IPS-15b (cell line): ENCODE data around the gene TBC1D16.

Experiments
- H3K27me3 ChIP-seq: one replicate; pipeline ENCODE4 v1.6.1; 2013; ENCODE audit warnings: low read length; ENCODE audit not compliant: control insufficient read depth, insufficient read depth
- H3K36me3 ChIP-seq: one replicate; pipeline ENCODE4 v1.6.1; 2013; ENCODE audit warnings: low read length; ENCODE audit not compliant: control insufficient read depth, insufficient read depth
- H3K4me1 ChIP-seq: one replicate; pipeline ENCODE4 v1.6.1; 2013; ENCODE audit warnings: mild to moderate bottlenecking, low read length; ENCODE audit not compliant: control insufficient read depth, insufficient read depth
- H3K4me3 ChIP-seq: one replicate; pipeline ENCODE4 v1.5.1; 2013; ENCODE audit warnings: low read depth, low read length
- H3K9ac ChIP-seq: one replicate; pipeline ENCODE4 v1.6.1; 2013; ENCODE audit warnings: low read depth, mild to moderate bottlenecking, low read length
- H3K9me3 ChIP-seq: one replicate; pipeline ENCODE4 v1.6.1; 2013; ENCODE audit warnings: mild to moderate bottlenecking, low read length; ENCODE audit not compliant: control insufficient read depth, insufficient read depth

Gene TBC1D16

DNA sequence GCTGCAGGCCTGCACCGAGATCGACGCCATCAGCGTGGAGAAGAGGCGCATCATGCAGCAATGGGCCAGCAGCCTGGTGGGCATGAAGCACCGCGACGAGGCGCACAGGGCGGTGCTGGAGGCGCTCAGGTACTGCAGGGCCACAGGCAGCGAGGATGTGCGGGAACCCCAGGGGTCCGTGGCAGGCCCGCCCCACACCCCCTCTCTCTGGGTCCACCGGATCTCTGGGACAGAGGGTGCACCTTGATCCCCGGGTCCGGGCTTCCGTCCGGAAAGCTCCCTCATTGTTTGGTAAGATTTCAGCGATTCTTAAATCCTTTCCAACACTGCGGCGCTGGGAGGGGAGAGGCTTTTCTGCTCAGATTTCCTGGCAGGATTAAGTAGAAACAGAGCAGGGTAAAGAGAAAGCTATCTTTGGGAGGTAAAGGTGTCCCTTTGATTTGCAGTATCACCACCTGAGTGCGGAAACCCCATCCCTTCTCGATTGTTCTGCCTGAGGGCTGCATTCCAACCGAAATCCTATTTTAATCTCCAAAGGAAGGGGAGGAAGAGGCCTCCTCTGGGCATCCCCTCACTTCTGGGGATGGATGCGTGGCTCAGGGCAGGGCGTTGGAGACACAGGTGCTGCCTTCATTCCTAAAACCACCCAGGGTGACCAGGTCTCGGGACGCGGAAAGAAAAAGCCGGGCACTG, 30.0 kb upstream of the TBC1D16 start:
- no peaks in the 10 kb centered on the region for H3K36me3 ChIP-seq
- no peak overlapping the region for H3K4me3 ChIP-seq
- H3K27me3 ChIP-seq, result no peaks in the 10 kb centered on the region
- peaks cover 7% of the 10 kb centered on the region for H3K4me1 ChIP-seq
- no peak overlapping the region for H3K9ac ChIP-seq
- H3K9me3 ChIP-seq, result no peaks in the 10 kb centered on the region

- no peak overlapping the region for H3K4me3 ChIP-seq
- peaks cover 7% of the 10 kb centered on the region for H3K4me1 ChIP-seq
- H3K9ac ChIP-seq, result no peak overlapping the region
- H3K36me3 ChIP-seq, result no peaks in the 10 kb centered on the region
- H3K27me3 ChIP-seq, result no peaks in the 10 kb centered on the region
- no peaks in the 10 kb centered on the region for H3K9me3 ChIP-seq
Observed at GRCh38 chr17:80064696-80065095, 29.0 kb upstream of the TBC1D16 start.

- H3K9ac ChIP-seq, result no peak overlapping the region
Observed at GRCh38 chr17:80063830-80064585, 28.3 kb upstream of the TBC1D16 start.

GRCh38 chr17:80061421-80061820, 25.7 kb upstream of the TBC1D16 start:
- no peaks in the 10 kb centered on the region for H3K27me3 ChIP-seq
- peaks cover 3% of the 10 kb centered on the region for H3K36me3 ChIP-seq

More at GRCh38 chr17:80063830-80064585, 28.3 kb upstream of the TBC1D16 start:
- Histone ChIP-seq H3K36me3 (no peaks in the 10 kb centered on the region), H3K27me3 (no peaks in the 10 kb centered on the region), H3K4me1 (peaks cover 7% of the 10 kb centered on the region), H3K4me3 (no peak overlapping the region), H3K9me3 (no peaks in the 10 kb centered on the region)

DNA sequence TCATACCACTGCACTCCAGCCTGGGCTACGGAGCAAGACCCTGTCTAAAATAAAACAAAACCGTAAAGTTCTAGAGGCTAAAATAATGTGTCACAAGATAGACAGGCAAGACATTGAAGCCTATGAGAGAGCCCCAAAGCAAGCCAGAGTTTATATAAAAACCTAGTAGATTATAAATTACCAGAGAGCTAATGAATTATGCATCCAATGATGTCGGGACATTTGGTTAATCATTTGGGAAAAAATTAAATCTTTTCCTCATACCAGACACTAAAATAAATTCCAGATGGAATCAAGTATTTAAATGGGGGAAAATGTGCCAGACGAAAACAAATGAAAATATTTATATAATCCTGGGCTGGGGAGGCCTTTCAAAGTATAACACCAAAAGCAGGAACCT, 25.0 kb upstream of the TBC1D16 start:
- H3K9ac ChIP-seq, result no peak overlapping the region
- H3K4me3 ChIP-seq, result no peak overlapping the region
- no peaks in the 10 kb centered on the region for H3K9me3 ChIP-seq
- peaks cover 3% of the 10 kb centered on the region for H3K36me3 ChIP-seq
- H3K4me1 ChIP-seq, result peaks cover 1% of the 10 kb centered on the region
- no peaks in the 10 kb centered on the region for H3K27me3 ChIP-seq

More at GRCh38 chr17:80061421-80061820, 25.7 kb upstream of the TBC1D16 start:
- Histone ChIP-seq H3K9me3 (no peaks in the 10 kb centered on the region), H3K4me1 (peaks cover 7% of the 10 kb centered on the region), H3K4me3 (no peak overlapping the region), H3K9ac (no peak overlapping the region)

DNA sequence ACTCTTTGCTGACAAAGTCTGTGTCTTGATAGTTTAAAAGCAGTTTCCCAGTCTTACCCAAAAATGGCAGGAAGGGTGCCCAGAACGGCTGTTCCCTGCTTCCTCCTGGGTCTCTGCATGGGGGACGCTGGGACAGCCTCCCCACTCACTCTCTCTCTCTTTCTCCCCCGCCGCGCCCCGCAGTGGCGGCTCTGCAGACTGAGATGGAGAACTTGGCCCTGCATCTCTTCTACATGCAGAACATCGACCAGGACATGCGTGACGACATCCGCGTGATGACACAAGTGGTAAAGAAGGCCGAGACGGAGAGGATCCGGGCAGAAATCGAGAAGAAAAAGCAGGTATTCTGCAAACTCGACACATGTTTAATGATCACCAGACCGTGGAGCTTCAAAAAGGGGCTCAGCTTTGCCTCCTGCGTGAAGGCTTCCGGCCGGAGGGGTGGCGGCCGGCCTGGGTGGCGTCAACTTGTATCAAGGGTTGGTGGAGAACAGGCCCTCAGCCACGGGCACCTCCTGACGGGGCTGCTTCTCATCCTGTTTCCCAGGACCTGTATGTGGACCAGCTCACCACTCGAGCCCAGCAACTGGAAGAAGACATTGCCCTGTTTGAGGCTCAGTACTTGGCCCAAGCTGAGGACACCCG, 22.8 kb upstream of the TBC1D16 start:
- H3K4me3 ChIP-seq, result no peak overlapping the region
- H3K9me3 ChIP-seq, result no peaks in the 10 kb centered on the region
- peaks cover 3% of the 10 kb centered on the region for H3K36me3 ChIP-seq
- no peaks in the 10 kb centered on the region for H3K4me1 ChIP-seq
- H3K27me3 ChIP-seq, result no peaks in the 10 kb centered on the region
- no peak overlapping the region for H3K9ac ChIP-seq

DNA sequence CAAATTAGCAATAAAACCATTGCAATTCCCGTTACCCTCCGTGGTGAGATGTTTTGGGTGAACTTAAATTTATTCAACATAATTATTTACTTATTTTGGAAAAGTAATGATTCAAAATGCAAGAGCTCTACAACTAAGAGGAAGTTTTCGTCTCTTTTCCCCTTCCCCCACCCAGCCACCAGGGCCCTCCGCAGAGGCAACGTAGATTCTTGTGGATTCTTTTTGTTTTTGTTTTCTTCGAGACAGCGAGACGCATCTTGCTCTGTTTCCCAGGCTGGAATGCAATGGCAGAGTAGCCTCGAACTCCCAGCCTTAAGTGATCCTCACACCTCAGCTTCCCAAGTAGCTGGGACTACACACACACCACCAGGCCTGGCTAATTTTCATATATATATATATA, 19.9 kb upstream of the TBC1D16 start:
- Histone ChIP-seq H3K9me3 (no peaks in the 10 kb centered on the region), H3K9ac (no peak overlapping the region), H3K4me3 (no peak overlapping the region), H3K36me3 (peaks cover 3% of the 10 kb centered on the region), H3K4me1 (no peaks in the 10 kb centered on the region), H3K27me3 (no peaks in the 10 kb centered on the region)

- Histone ChIP-seq H3K4me3 (no peak overlapping the region), H3K9ac (no peak overlapping the region), H3K9me3 (no peaks in the 10 kb centered on the region), H3K36me3 (no peaks in the 10 kb centered on the region), H3K4me1 (no peaks in the 10 kb centered on the region), H3K27me3 (no peaks in the 10 kb centered on the region)
Observed at GRCh38 chr17:80053102-80053501, 17.4 kb upstream of the TBC1D16 start.

DNA sequence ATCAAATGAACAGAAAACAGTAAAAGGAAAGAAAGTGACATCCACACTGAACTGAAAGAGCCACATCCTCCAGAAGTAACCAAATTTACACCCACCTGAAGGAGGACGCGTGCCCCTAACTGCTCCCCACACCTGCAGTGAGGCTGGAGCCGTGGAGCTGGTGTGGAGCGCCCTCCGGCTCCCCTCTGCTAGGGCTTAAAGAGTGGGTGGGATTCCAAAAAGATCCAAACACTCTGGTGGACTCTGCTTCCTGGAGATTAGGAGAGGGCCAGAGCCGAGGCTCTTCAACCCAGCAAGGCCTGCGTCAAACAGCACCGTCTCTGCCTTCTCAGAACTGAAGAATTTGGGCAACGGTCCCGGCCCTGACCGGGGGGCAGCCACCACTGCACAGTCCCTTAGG, 16.0 kb upstream of the TBC1D16 start:
- H3K36me3 ChIP-seq, result no peaks in the 10 kb centered on the region
- H3K27me3 ChIP-seq, result no peaks in the 10 kb centered on the region

GRCh38 chr17:80050706-80051105, 15.0 kb upstream of the TBC1D16 start:
- Histone ChIP-seq H3K4me1 (no peaks in the 10 kb centered on the region), H3K4me3 (no peak overlapping the region), H3K36me3 (no peaks in the 10 kb centered on the region), H3K9me3 (no peaks in the 10 kb centered on the region), H3K27me3 (no peaks in the 10 kb centered on the region), H3K9ac (no peak overlapping the region)

More for the DNA sequence above, 16.0 kb upstream of the TBC1D16 start:
- H3K9me3 ChIP-seq, result no peaks in the 10 kb centered on the region
- no peaks in the 10 kb centered on the region for H3K4me1 ChIP-seq
- H3K4me3 ChIP-seq, result no peak overlapping the region
- no peak overlapping the region for H3K9ac ChIP-seq

GRCh38 chr17:80049986-80050385, 14.3 kb upstream of the TBC1D16 start:
- Histone ChIP-seq H3K9me3 (no peaks in the 10 kb centered on the region), H3K27me3 (no peaks in the 10 kb centered on the region), H3K9ac (no peak overlapping the region), H3K36me3 (no peaks in the 10 kb centered on the region), H3K4me3 (no peak overlapping the region), H3K4me1 (no peaks in the 10 kb centered on the region)

DNA sequence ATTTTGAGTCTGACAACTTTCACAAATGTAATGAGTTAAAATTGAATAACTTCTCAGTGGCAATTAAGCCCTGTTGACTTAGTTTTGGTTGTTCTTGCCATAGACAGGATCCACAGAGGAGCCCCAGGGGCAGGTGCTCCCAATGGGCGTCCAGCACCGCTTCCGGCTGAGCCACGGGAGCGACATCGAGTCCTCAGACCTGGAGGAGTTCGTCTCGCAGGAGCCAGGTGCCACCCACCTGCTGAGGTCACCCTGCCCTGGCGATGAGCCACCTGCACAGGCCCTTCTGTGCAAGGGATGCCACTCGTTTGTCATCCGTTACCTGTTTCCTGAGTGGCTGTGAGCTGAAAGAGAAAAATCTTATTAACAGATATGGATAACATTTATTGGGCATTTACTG, 11.5 kb upstream of the TBC1D16 start:
- no peak overlapping the region for H3K9ac ChIP-seq
- no peaks in the 10 kb centered on the region for H3K9me3 ChIP-seq
- H3K4me1 ChIP-seq, result no peaks in the 10 kb centered on the region
- no peaks in the 10 kb centered on the region for H3K27me3 ChIP-seq
- H3K36me3 ChIP-seq, result no peaks in the 10 kb centered on the region
- H3K4me3 ChIP-seq, result no peak overlapping the region
